K562 (cell line): ENCODE data around the gene HLA-DMB. TPM values are rescaled to one million over a fixed set of nuclear protein-coding genes. Genes with fewer than 3 reads are reported as not detected.

Source experiments
- ARID2 ChIP-seq: fragments of 450-650 bp; IDR thresholded peaks from 2 replicates; pipeline ENCODE4 v1.6.1; 2017; ENCODE audit warnings: antibody characterized with exemption, mild to moderate bottlenecking
- C11orf30 ChIP-seq: fragments of 450-650 bp; IDR thresholded peaks from 2 replicates; pipeline ENCODE4 v1.6.1; 2016; ENCODE audit warnings: low read depth, mild to moderate bottlenecking
- E2F3 ChIP-seq: fragments of 250-450 bp; sonication (Bioruptor Pico); IDR thresholded peaks from 2 replicates; pipeline ENCODE4 v1.4.0; 2020; ENCODE audit warnings: mild to moderate bottlenecking
- EGR1 ChIP-seq: fragments of 450-650 bp; conservative IDR thresholded peaks from 2 replicates; pipeline ENCODE4 v1.6.1; 2017; ENCODE audit warnings: mild to moderate bottlenecking
- FOXA3 ChIP-seq, 2 experiments: fragments of 450-650 bp in 1 of 2; sonication (generic) in 1 of 2; formaldehyde crosslinking; IDR thresholded peaks in 1 of 2; conservative IDR thresholded peaks in 1 of 2; 2 replicates each; pipeline versions ENCODE4 v1.4.0 to v1.8.0; 2020 to 2022; ENCODE audit warnings: mild to moderate bottlenecking in 2 of 2, missing genetic modification reagents in 1 of 2
- FOXM1 ChIP-seq, 2 experiments: fragments of 450-650 bp in 1 of 2; sonication (generic) in 1 of 2; formaldehyde crosslinking in 1 of 2; IDR thresholded peaks; 2 replicates each; pipeline versions ENCODE4 v1.6.1 to v1.9.0; 2017 to 2022; ENCODE audit warnings: low read depth in 2 of 2, mild to moderate bottlenecking in 2 of 2, missing genetic modification reagents in 1 of 2, moderate library complexity in 1 of 2
- HOXB6 ChIP-seq: fragments of 250-450 bp; sonication (Bioruptor Pico); IDR thresholded peaks from 2 replicates; pipeline ENCODE4 v1.5.1; 2022; ENCODE audit warnings: mild to moderate bottlenecking, borderline replicate concordance
- MAZ ChIP-seq, 2 experiments: fragments of 450-650 bp in 1 of 2; sonication (generic) in 1 of 2; formaldehyde crosslinking; IDR thresholded peaks in 1 of 2; conservative IDR thresholded peaks in 1 of 2; 2 replicates each; pipeline versions ENCODE4 v1.4.0 to v1.5.0; 2020; ENCODE audit warnings: mild to moderate bottlenecking in 1 of 2, missing genetic modification reagents in 1 of 2
- MLLT1 ChIP-seq, 2 experiments: fragments of 450-650 bp; IDR thresholded peaks; 2 replicates each; pipeline ENCODE4 v1.6.1; 2016
- NEUROD1 ChIP-seq: fragments of 150-350 bp; IDR thresholded peaks from 2 replicates; pipeline ENCODE4 v1.6.1; 2014; ENCODE audit warnings: borderline replicate concordance, low read length, low read depth; ENCODE audit not compliant: partially characterized antibody
- NFIX ChIP-seq: fragments of 250-450 bp; sonication (Bioruptor Pico); IDR thresholded peaks from 2 replicates; pipeline ENCODE4 v1.4.0; 2020; ENCODE audit warnings: low read depth, mild to moderate bottlenecking, moderate library complexity
- NR1H2 ChIP-seq: sonication (generic); formaldehyde crosslinking; IDR thresholded peaks from 2 replicates; pipeline ENCODE4 v1.4.0; 2020; ENCODE audit warnings: mild to moderate bottlenecking, missing genetic modification reagents
- PHF21A ChIP-seq: fragments of 450-650 bp; IDR thresholded peaks from 2 replicates; pipeline ENCODE4 v1.6.1; 2017; ENCODE audit warnings: low read depth, borderline replicate concordance
- POLR2A ChIP-seq: fragments of 450-650 bp; conservative IDR thresholded peaks from 2 replicates; pipeline ENCODE4 v1.6.1; 2016
- RAD21 ChIP-seq, 2 experiments: fragments of 250-450 bp in 1 of 2; fragments of 450-650 bp in 1 of 2; sonication (Bioruptor Pico) in 1 of 2; formaldehyde crosslinking in 1 of 2; IDR thresholded peaks in 1 of 2; conservative IDR thresholded peaks in 1 of 2; 2 replicates each; pipeline versions ENCODE4 v1.4.0 to v1.8.0; 2020 to 2022; ENCODE audit warnings: mild to moderate bottlenecking in 2 of 2, moderate library complexity in 1 of 2
- RBM14 ChIP-seq: fragments of 200-400 bp; formaldehyde crosslinking; IDR thresholded peaks from 2 replicates; pipeline ENCODE4 v1.6.1; 2018; ENCODE audit warnings: low read depth, mild to moderate bottlenecking, low read length, moderate library complexity, borderline replicate concordance; ENCODE audit not compliant: insufficient read depth
- RFX5 ChIP-seq: IDR thresholded peaks from 2 replicates; pipeline ENCODE4 v1.6.1; 2011; ENCODE audit warnings: low read depth, mild to moderate bottlenecking, improper control_type of control experiment, low read length
- TBP ChIP-seq: optimal IDR thresholded peaks from 2 replicates; pipeline ENCODE3; 2011; ENCODE audit warnings: low read depth, low read length, improper control_type of control experiment
- TRIM28 ChIP-seq: fragments of 450-650 bp; IDR thresholded peaks from 2 replicates; pipeline ENCODE4 v1.6.1; 2017
- ZNF133 ChIP-seq: fragments of 250-450 bp; sonication (Bioruptor Pico); IDR thresholded peaks from 2 replicates; pipeline ENCODE4 v1.4.0; 2020; ENCODE audit warnings: mild to moderate bottlenecking
- ZNF146 ChIP-seq: IDR thresholded peaks from one replicate; pipeline ENCODE4 v1.6.1; 2018; ENCODE audit warnings: missing compliant biosample characterization; ENCODE audit not compliant: unreplicated experiment
- ZNF3 ChIP-seq: fragments of 250-450 bp; sonication (Bioruptor Pico); IDR thresholded peaks from 2 replicates; pipeline ENCODE4 v1.5.0; 2021; ENCODE audit warnings: mild to moderate bottlenecking, moderate library complexity
- ZNF324 ChIP-seq: fragments of 250-450 bp; sonication (Bioruptor Pico); IDR thresholded peaks from 2 replicates; pipeline ENCODE4 v1.4.0; 2020; ENCODE audit warnings: mild to moderate bottlenecking
- ZNF785 ChIP-seq: fragments of 250-450 bp; sonication (Bioruptor Pico); IDR thresholded peaks from 2 replicates; pipeline ENCODE4 v1.4.0; 2020; ENCODE audit warnings: mild to moderate bottlenecking
- polyA plus RNA-seq, 8 experiments: library from polyadenylated mRNA; depleted of rRNA in 4 of 8; stranded (reverse) in 5 of 8; unstranded in 3 of 8; fragments of >200 nt; fragmentation: Nextera tagmentation in 2 of 8; fragmentation: Illumina TruSeq in 1 of 8; extraction: Ambion mirVana in 2 of 8; extraction: Trizol in 1 of 8; gene quantifications; 2 replicates each; pipeline versions ENCODE4 v1.2.1 to v1.2.3, GENCODE V29; 2011 to 2014; ENCODE audit warnings: inconsistent platforms in 1 of 8, missing spikeins in 1 of 8
- total RNA-seq, 7 experiments: library from RNA; depleted of rRNA in 6 of 7; stranded (reverse); fragments of >200 nt in 6 of 7; fragmentation: Illumina TruSeq in 2 of 7; extraction: Trizol in 2 of 7; gene quantifications; 2 replicates each; pipeline versions ENCODE4 v1.2.1 to v1.2.3, GENCODE V29; 2011 to 2021; ENCODE audit warnings: low replicate concordance in 1 of 7
- TF ChIP-seq, protein P1 (sequence below): sonication (generic); formaldehyde crosslinking; IDR thresholded peaks from 2 replicates; pipeline ENCODE4 v1.8.1; 2023; ENCODE audit warnings: mild to moderate bottlenecking, missing genetic modification reagents
- TF ChIP-seq, protein P2 (sequence below): sonication (generic); formaldehyde crosslinking; IDR thresholded peaks from 2 replicates; pipeline ENCODE4 v1.8.0; 2022; ENCODE audit warnings: mild to moderate bottlenecking, missing genetic modification reagents

The HLA-DMB gene
- total and polyA plus RNA-seq, 9 of the 15 experiments (the other 6 are each of a cell fraction or from before 2014, with no cell fraction given) = 0.38 TPM; not detected in 8

- no peak for TF ChIP-seq FOXM1 (IDR thresholded peaks at IDR 0.05; ENCODE audit: low read depth)
- 0 out of 2 replicates have a peak, but pooled peaks have one; percentile 14 for TF ChIP-seq FOXM1 (CRISPR knock-in tag; IDR thresholded peaks at IDR 0.05; ENCODE audit: low read depth)
- no peak for TF ChIP-seq ZNF146 (CRISPR knock-in tag)
- peak; percentile 39 to 62; a peak in 3 of 4 replicates for TF ChIP-seq RAD21 (CRISPR knock-in tag; conservative IDR thresholded peaks at IDR 0.05 in 1 of 2, IDR thresholded peaks at IDR 0.05 in 1 of 2)
- TF ChIP-seq, protein P1, sequence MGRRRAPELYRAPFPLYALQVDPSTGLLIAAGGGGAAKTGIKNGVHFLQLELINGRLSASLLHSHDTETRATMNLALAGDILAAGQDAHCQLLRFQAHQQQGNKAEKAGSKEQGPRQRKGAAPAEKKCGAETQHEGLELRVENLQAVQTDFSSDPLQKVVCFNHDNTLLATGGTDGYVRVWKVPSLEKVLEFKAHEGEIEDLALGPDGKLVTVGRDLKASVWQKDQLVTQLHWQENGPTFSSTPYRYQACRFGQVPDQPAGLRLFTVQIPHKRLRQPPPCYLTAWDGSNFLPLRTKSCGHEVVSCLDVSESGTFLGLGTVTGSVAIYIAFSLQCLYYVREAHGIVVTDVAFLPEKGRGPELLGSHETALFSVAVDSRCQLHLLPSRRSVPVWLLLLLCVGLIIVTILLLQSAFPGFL (CRISPR knock-in tag) = no peak
- TF ChIP-seq PHF21A = peak; percentile 63; the same call in 1 of the 2 replicates
- TF ChIP-seq ZNF785 (CRISPR knock-in tag) = no peak
- TF ChIP-seq E2F3 (CRISPR knock-in tag) = no peak
- TF ChIP-seq ZNF324 = no peak
- TF ChIP-seq NFIX (CRISPR knock-in tag) = no peak
- TF ChIP-seq, protein P2, sequence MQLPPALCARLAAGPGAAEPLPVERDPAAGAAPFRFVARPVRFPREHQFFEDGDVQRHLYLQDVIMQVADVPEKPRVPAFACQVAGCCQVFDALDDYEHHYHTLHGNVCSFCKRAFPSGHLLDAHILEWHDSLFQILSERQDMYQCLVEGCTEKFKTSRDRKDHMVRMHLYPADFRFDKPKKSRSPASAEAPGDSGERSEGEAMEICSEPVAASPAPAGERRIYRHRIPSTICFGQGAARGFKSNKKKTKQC (CRISPR knock-in tag) = no peak
- TF ChIP-seq RBM14 = no peak
- no peak for TF ChIP-seq ZNF3 (CRISPR knock-in tag)
- TF ChIP-seq MAZ (CRISPR knock-in tag; conservative IDR thresholded peaks at IDR 0.05 in 1 of 2, IDR thresholded peaks at IDR 0.05 in 1 of 2) = peak in 1 of 2 experiments; percentile 2; a peak in 1 of 4 replicates
- no peak for TF ChIP-seq TRIM28
- TF ChIP-seq NR1H2 (CRISPR knock-in tag) = peak; percentile 74
- peak in 1 of 2 experiments; percentile 38; a peak in 2 of 4 replicates for TF ChIP-seq MLLT1 (IDR thresholded peaks at IDR 0.05)
- no peak for TF ChIP-seq RFX5
- no peak for TF ChIP-seq C11orf30
- TF ChIP-seq ZNF133 (CRISPR knock-in tag) = no peak
- TF ChIP-seq HOXB6 = no peak
- TF ChIP-seq NEUROD1 = no peak
- no peak for TF ChIP-seq EGR1
- TF ChIP-seq FOXA3 (CRISPR knock-in tag; conservative IDR thresholded peaks at IDR 0.05 in 1 of 2, IDR thresholded peaks at IDR 0.05 in 1 of 2) = no peak
- TF ChIP-seq ARID2 = 0 out of 2 replicates have a peak, but pooled peaks have one; percentile 6
- no peak; the same call in 1 of the 2 replicates for TF ChIP-seq POLR2A
- no peak for TF ChIP-seq TBP
Measured at GRCh38 chr6:32967151-32968091, 26.6 kb upstream of the HLA-DMB start (continued).
